Measurements from ENCODE around the gene APBA2. TPM values are rescaled to one million over a fixed set of nuclear protein-coding genes. Genes with fewer than 3 reads are reported as not detected.

The APBA2 gene
- total RNA-seq, 6 experiments from 2014 or later = 5.3 to 6.5 (median 6.1) TPM

DNA sequence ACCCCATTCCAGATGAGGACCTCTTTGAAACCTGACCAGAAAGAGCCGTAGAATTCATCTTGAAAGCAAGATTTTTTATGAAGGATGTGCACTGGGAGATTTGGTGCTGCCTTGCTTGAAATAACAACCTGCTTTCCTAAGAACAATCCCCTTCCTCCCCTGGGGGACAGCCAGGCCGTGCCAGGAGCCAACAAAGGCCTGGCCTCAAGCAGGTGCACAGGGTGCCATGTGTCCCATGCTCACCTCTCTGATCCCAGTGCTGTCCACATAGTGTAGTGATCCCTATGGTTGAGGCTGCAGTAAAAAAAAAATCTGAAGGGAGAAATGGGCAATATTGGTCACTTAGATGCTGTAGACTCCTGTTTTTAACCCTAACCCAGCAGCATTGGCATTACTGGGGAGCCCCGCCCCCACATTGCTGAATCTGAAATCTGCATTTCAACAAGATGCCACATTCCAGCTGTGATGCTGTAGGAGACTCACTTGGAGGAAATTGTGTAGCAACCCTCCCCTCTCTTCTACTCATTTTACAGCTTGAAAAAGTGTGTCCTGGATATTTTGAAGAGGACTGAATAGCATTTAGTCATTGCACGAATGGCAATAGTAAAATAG lies 171.2 kb downstream of the APBA2 start:
- Mint-ChIP-seq H3K4me1 (ENCODE audit: low read depth) (no peaks in the 10 kb centered on the region), H3K36me3 (ENCODE audit: low read depth) (0 out of 2 replicates have a peak, but pooled peaks cover 4% of the 10 kb centered on the region), H3K4me3 (no peak overlapping the region), H3K9me3 (peaks cover 24% of the 10 kb centered on the region), H3K27ac (no peak overlapping the region), H3K27me3 (ENCODE audit: insufficient read depth) (no peaks in the 10 kb centered on the region; the same call in 1 of the 2 replicates)
- DNase-seq = no peak
- TF ChIP-seq CTCF (IDR thresholded peaks at IDR 0.05) = no peak

DNA sequence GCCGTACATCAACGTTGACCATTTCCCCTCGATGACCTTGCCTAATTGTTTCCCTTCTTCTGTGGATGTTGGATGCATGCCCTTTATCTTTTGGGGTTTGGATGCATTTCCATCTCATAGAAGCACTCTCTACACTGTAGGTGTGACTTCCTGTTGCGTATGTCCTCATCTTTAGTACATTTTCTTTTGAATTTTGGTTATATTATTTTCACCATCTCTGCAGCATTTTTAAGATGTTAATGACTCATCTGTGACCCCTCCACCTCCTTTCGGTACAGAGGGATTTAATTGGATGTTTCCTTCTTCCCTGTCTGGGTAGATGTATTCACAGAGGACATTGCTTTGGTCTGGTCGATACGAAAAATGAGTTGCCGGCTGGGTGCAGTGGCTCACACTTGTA lies 172.1 kb downstream of the APBA2 start:
- peaks cover 19% of the 10 kb centered on the region for H3K9me3 Mint-ChIP-seq
- no peak overlapping the region for H3K27ac Mint-ChIP-seq
- no peak for TF ChIP-seq CTCF (IDR thresholded peaks at IDR 0.05)
- no peak for DNase-seq
- H3K36me3 Mint-ChIP-seq (ENCODE audit: low read depth) = 0 out of 2 replicates have a peak, but pooled peaks cover 4% of the 10 kb centered on the region
- no peaks in the 10 kb centered on the region for H3K4me1 Mint-ChIP-seq (ENCODE audit: low read depth)
- H3K27me3 Mint-ChIP-seq (ENCODE audit: insufficient read depth) = no peaks in the 10 kb centered on the region; the same call in 1 of the 2 replicates
- no peak overlapping the region for H3K4me3 Mint-ChIP-seq

- no peak for TF ChIP-seq CTCF (IDR thresholded peaks at IDR 0.05)
- peaks cover 11% of the 10 kb centered on the region for H3K9me3 Mint-ChIP-seq
- no peak overlapping the region for H3K27ac Mint-ChIP-seq
- no peaks in the 10 kb centered on the region for H3K36me3 Mint-ChIP-seq (ENCODE audit: low read depth)
- DNase-seq = no peak
- H3K4me3 Mint-ChIP-seq = no peak overlapping the region
- H3K4me1 Mint-ChIP-seq (ENCODE audit: low read depth) = no peaks in the 10 kb centered on the region
- H3K27me3 Mint-ChIP-seq (ENCODE audit: insufficient read depth) = no peaks in the 10 kb centered on the region; the same call in none of the 2 replicates
These were observed 173.2 kb downstream of the APBA2 start for GRCh38 chr15:29058903-29059539.

GRCh38 chr15:29059871-29060640 lies 174.3 kb downstream of the APBA2 start:
- Mint-ChIP-seq H3K9me3 (peaks cover 11% of the 10 kb centered on the region), H3K4me3 (no peak overlapping the region), H3K4me1 (ENCODE audit: low read depth) (no peaks in the 10 kb centered on the region), H3K27me3 (ENCODE audit: insufficient read depth) (peaks cover 2% of the 10 kb centered on the region), H3K36me3 (ENCODE audit: low read depth) (no peaks in the 10 kb centered on the region), H3K27ac (no peak overlapping the region)
- DNase-seq = no peak
- TF ChIP-seq CTCF (IDR thresholded peaks at IDR 0.05) = no peak

DNA sequence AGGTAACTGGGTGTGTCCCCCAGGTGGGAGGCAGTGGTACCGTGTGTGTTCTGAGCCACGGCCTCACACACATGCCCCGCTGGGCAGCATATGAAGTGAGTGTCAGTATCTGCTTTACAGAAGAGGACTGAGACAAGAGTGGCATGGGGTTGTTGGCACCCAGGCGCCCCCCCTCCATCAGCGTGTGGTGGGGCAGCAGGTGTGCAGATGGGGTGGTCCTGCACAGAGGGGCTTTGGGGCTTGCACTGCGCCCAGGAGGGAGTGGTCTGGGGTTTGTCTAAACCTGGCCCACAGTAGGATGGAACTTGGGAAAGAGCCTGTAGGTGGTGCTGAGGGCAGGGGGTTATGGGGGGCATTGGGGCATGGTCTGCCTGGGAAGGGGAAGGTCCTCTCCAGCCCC lies 176.0 kb downstream of the APBA2 start:
- DNase-seq = no peak
- no peaks in the 10 kb centered on the region for H3K4me1 Mint-ChIP-seq (ENCODE audit: low read depth)
- no peaks in the 10 kb centered on the region for H3K36me3 Mint-ChIP-seq (ENCODE audit: low read depth)
- H3K9me3 Mint-ChIP-seq = peaks cover 11% of the 10 kb centered on the region
- H3K27ac Mint-ChIP-seq = no peak overlapping the region
- H3K27me3 Mint-ChIP-seq (ENCODE audit: insufficient read depth) = peaks cover 2% of the 10 kb centered on the region; the same call in 1 of the 2 replicates
- H3K4me3 Mint-ChIP-seq = no peak overlapping the region
- no peak for TF ChIP-seq CTCF (IDR thresholded peaks at IDR 0.05)
